H1 (cell line): ENCODE measurements around the gene CUEDC1. TPM values are rescaled to one million over a fixed set of nuclear protein-coding genes. Genes with fewer than 3 reads are reported as not detected.

ENCODE experiments used
- polyA plus RNA-seq, 7 experiments: library from polyadenylated mRNA; depleted of rRNA in 3 of 7; stranded (reverse) in 5 of 7; unstranded in 2 of 7; fragments of >200 nt in 5 of 7; fragments of 200-250 nt in 2 of 7; gene quantifications; 1 replicate in 5 of 7; 2 replicates in 1 of 7; 4 replicates in 1 of 7; pipeline versions ENCODE4 v1.2.1 to v1.2.3, GENCODE V29; 2011 to 2013; ENCODE audit warnings: missing spikeins in 2 of 7, mixed read lengths in 2 of 7
- total RNA-seq: library from RNA; stranded (reverse); fragmentation: NEBNext Ultra II Directional; extraction: Animal tissue kit (Norgen Biotek cat#: 25700); gene quantifications from 2 replicates; pipeline ENCODE4 v1.2.1, GENCODE V29; 2021
- TF ChIP-seq, protein P1 (sequence below): fragments of 300-600 bp; sonication (generic); IDR thresholded peaks from 2 replicates; pipeline ENCODE4 v1.7.1; 2012; ENCODE audit warnings: low read length, moderate library complexity, mild to moderate bottlenecking, inconsistent platforms; ENCODE audit not compliant: insufficient replicate concordance

The CUEDC1 gene
- total and polyA plus RNA-seq, 2 of the 8 experiments (the other 6 are each of a cell fraction or from before 2014, with no cell fraction given), result 4.0 to 10.7 TPM

DNA sequence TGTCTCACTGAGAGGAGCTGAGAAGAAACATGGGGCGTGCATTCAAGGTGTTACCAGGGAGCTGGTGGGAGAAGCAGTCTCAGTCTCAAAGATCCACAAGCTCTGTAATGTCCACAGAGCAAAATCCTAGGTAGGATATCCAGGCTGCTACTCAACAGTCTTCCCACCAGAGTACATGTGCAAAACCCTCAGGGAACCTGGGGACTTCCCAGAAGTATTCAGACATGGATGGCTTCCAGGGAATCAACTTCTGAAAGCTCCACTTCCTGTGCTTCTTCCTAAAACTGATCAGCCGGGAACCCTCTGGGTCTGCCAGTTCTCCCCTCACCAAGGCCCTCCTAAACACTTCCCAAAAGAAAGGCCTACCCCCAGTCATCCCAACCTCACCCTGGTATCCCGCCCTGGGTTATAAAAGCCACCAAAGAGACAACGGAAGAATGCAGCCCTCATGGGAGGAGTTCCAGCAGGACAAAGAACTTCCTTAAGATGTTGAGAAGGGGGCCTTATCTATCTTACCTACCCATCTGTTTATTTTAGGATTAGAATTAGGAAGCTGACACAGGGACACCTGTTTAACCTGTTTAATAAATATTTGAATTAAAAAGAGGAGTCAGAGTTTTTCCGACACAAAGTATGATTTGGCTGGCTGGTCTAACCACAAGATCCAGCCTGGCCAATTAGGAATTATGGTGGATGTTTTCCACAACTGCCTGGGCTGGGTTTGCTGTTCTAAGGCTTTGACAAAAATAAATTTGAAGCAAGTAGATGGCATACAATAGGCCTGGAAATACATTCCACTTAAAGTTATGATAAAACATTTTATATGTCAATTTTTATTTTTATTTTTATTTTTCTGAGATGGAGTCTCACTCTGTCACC is 37.0 kb downstream of the CUEDC1 start (continued):
- TF ChIP-seq, protein P1, sequence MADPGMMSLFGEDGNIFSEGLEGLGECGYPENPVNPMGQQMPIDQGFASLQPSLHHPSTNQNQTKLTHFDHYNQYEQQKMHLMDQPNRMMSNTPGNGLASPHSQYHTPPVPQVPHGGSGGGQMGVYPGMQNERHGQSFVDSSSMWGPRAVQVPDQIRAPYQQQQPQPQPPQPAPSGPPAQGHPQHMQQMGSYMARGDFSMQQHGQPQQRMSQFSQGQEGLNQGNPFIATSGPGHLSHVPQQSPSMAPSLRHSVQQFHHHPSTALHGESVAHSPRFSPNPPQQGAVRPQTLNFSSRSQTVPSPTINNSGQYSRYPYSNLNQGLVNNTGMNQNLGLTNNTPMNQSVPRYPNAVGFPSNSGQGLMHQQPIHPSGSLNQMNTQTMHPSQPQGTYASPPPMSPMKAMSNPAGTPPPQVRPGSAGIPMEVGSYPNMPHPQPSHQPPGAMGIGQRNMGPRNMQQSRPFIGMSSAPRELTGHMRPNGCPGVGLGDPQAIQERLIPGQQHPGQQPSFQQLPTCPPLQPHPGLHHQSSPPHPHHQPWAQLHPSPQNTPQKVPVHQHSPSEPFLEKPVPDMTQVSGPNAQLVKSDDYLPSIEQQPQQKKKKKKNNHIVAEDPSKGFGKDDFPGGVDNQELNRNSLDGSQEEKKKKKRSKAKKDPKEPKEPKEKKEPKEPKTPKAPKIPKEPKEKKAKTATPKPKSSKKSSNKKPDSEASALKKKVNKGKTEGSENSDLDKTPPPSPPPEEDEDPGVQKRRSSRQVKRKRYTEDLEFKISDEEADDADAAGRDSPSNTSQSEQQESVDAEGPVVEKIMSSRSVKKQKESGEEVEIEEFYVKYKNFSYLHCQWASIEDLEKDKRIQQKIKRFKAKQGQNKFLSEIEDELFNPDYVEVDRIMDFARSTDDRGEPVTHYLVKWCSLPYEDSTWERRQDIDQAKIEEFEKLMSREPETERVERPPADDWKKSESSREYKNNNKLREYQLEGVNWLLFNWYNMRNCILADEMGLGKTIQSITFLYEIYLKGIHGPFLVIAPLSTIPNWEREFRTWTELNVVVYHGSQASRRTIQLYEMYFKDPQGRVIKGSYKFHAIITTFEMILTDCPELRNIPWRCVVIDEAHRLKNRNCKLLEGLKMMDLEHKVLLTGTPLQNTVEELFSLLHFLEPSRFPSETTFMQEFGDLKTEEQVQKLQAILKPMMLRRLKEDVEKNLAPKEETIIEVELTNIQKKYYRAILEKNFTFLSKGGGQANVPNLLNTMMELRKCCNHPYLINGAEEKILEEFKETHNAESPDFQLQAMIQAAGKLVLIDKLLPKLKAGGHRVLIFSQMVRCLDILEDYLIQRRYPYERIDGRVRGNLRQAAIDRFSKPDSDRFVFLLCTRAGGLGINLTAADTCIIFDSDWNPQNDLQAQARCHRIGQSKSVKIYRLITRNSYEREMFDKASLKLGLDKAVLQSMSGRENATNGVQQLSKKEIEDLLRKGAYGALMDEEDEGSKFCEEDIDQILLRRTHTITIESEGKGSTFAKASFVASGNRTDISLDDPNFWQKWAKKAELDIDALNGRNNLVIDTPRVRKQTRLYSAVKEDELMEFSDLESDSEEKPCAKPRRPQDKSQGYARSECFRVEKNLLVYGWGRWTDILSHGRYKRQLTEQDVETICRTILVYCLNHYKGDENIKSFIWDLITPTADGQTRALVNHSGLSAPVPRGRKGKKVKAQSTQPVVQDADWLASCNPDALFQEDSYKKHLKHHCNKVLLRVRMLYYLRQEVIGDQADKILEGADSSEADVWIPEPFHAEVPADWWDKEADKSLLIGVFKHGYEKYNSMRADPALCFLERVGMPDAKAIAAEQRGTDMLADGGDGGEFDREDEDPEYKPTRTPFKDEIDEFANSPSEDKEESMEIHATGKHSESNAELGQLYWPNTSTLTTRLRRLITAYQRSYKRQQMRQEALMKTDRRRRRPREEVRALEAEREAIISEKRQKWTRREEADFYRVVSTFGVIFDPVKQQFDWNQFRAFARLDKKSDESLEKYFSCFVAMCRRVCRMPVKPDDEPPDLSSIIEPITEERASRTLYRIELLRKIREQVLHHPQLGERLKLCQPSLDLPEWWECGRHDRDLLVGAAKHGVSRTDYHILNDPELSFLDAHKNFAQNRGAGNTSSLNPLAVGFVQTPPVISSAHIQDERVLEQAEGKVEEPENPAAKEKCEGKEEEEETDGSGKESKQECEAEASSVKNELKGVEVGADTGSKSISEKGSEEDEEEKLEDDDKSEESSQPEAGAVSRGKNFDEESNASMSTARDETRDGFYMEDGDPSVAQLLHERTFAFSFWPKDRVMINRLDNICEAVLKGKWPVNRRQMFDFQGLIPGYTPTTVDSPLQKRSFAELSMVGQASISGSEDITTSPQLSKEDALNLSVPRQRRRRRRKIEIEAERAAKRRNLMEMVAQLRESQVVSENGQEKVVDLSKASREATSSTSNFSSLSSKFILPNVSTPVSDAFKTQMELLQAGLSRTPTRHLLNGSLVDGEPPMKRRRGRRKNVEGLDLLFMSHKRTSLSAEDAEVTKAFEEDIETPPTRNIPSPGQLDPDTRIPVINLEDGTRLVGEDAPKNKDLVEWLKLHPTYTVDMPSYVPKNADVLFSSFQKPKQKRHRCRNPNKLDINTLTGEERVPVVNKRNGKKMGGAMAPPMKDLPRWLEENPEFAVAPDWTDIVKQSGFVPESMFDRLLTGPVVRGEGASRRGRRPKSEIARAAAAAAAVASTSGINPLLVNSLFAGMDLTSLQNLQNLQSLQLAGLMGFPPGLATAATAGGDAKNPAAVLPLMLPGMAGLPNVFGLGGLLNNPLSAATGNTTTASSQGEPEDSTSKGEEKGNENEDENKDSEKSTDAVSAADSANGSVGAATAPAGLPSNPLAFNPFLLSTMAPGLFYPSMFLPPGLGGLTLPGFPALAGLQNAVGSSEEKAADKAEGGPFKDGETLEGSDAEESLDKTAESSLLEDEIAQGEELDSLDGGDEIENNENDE, result no peak
